Upper lobe of right lung (tissue), 1 donor: ENCODE data around the gene ARHGAP15. TPM values are rescaled to one million over a fixed set of nuclear protein-coding genes. Genes with fewer than 3 reads are reported as not detected.
A peak's percentile ranks its signal among the peaks of the same experiment; 100 is the strongest.

Experiments
- ATAC-seq: fragments of 200-7000 bp; cut with Tn5 transposase; one replicate; pipeline ENCODE4 v1.9.1; 2020; ENCODE audit warnings: mild to moderate bottlenecking, moderate library complexity
- DNase-seq: peaks from one replicate; pipeline ENCODE4 v3.0.0-alpha.2; 2020
- H3K27ac ChIP-seq: fragments of 200-600 bp; one replicate; pipeline ENCODE4 v1.8.0; 2022
- H3K27me3 ChIP-seq: fragments of 200-600 bp; one replicate; pipeline ENCODE4 v1.8.0; 2022; ENCODE audit warnings: mild to moderate bottlenecking
- H3K36me3 ChIP-seq: fragments of 200-600 bp; one replicate; pipeline ENCODE4 v1.8.0; 2022
- H3K4me1 ChIP-seq: fragments of 200-600 bp; one replicate; pipeline ENCODE4 v1.8.0; 2022
- H3K4me3 ChIP-seq: fragments of 200-600 bp; one replicate; pipeline ENCODE4 v1.8.0; 2022; ENCODE audit warnings: mild to moderate bottlenecking
- H3K9me3 ChIP-seq: fragments of 200-600 bp; one replicate; pipeline ENCODE4 v1.8.0; 2022
- intact Hi-C: fragments of 100-400 bp; cut with DNase I; formaldehyde crosslinking; loops from one replicate; pipeline ENCODE4 v1.11.0; 2022
- total RNA-seq: library from RNA; stranded (reverse); fragmentation: NEBNext Ultra II Directional; extraction: Animal tissue kit (Norgen Biotek cat#: 25700); gene quantifications from one replicate; pipeline ENCODE4 v1.2.1, GENCODE V29; 2021
- TF ChIP-seq, protein P1 (sequence below): fragments of 200-600 bp; IDR thresholded peaks from one replicate; pipeline ENCODE4 v1.8.0; 2022; ENCODE audit warnings: antibody characterized with exemption
- donor health status: DM: no; HTN: yes; CAD: no; lungs with severe emphysema.

ARHGAP15 gene
- total RNA-seq, 1 donor from 2014 or later, result 19.2 TPM

- no peaks in the 10 kb centered on the region for H3K36me3 ChIP-seq
- H3K4me3 ChIP-seq, result no peak overlapping the region
- H3K9me3 ChIP-seq, result no peaks in the 10 kb centered on the region
- no peaks in the 10 kb centered on the region for H3K27me3 ChIP-seq
- ATAC-seq (no peak), DNase-seq (no peak)
- H3K27ac ChIP-seq, result peak overlapping the region; percentile 48
- no peaks in the 10 kb centered on the region for H3K4me1 ChIP-seq
- TF ChIP-seq, protein P1, sequence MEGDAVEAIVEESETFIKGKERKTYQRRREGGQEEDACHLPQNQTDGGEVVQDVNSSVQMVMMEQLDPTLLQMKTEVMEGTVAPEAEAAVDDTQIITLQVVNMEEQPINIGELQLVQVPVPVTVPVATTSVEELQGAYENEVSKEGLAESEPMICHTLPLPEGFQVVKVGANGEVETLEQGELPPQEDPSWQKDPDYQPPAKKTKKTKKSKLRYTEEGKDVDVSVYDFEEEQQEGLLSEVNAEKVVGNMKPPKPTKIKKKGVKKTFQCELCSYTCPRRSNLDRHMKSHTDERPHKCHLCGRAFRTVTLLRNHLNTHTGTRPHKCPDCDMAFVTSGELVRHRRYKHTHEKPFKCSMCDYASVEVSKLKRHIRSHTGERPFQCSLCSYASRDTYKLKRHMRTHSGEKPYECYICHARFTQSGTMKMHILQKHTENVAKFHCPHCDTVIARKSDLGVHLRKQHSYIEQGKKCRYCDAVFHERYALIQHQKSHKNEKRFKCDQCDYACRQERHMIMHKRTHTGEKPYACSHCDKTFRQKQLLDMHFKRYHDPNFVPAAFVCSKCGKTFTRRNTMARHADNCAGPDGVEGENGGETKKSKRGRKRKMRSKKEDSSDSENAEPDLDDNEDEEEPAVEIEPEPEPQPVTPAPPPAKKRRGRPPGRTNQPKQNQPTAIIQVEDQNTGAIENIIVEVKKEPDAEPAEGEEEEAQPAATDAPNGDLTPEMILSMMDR, result no peak
- intact Hi-C loops, result no loop called here
These were observed 305.2 kb downstream of the ARHGAP15 start for GRCh38 chr2:143434445-143434844.

DNA sequence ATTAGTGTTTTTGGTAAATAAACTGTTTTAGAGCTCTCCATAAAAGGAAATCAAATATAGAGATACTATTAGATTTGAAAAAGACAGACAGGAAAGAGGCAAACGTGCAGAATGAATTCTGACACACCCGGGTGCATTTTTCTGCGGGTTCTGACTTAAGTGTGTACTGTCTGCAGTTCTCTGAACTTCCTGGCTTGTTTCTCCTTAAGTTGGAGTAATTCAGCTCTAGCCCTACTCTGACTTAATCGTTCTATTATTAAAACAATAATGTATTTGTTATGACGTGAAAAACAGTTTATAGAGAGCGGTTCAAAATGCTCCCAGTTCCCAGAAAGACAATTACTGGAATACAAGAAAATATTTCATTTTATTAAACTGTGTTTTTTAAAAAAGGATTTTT is 305.9 kb downstream of the ARHGAP15 start:
- H3K36me3 ChIP-seq, result no peaks in the 10 kb centered on the region
- H3K27ac ChIP-seq, result peak overlapping the region; percentile 48
- intact Hi-C loops, result no loop called here
- peak overlapping the region; percentile 3 for H3K4me3 ChIP-seq
- TF ChIP-seq, protein P1, result no peak
- H3K4me1 ChIP-seq, result no peaks in the 10 kb centered on the region
- DNase-seq (no peak), ATAC-seq (no peak)
- no peaks in the 10 kb centered on the region for H3K27me3 ChIP-seq
- H3K9me3 ChIP-seq, result no peaks in the 10 kb centered on the region

DNA sequence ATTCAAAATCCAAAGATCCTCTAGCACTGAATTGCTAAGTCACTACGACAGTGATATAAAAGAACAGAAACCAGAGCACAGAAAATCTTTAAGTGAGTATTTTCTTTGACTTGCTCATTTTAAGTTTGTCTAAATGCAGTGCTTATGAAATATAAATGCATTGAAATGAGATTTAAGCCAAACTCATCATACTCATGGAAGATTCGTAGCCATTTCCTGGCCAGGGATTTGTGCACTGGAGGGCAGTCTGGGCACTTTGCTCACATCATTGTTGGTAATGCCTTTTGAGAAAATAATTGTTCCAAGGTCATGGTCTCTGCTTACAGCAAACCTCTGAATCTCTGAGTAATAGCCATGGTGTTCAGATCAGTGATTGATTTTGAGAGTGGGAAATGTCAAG is 307.7 kb downstream of the ARHGAP15 start:
- H3K4me3 ChIP-seq, result peak overlapping the region; percentile 1
- H3K27ac ChIP-seq, result peak overlapping the region; percentile 5

GRCh38 chr2:143440411-143441012 is 311.3 kb downstream of the ARHGAP15 start:
- no peak for ATAC-seq
- TF ChIP-seq, protein P1, result no peak
- intact Hi-C loops, result no loop called here
- no peaks in the 10 kb centered on the region for H3K9me3 ChIP-seq
- no peaks in the 10 kb centered on the region for H3K36me3 ChIP-seq
- H3K4me1 ChIP-seq, result no peaks in the 10 kb centered on the region
- no peak overlapping the region for H3K4me3 ChIP-seq
- no peaks in the 10 kb centered on the region for H3K27me3 ChIP-seq
- H3K27ac ChIP-seq, result no peak overlapping the region
- no peak for DNase-seq

More for the DNA sequence above, 307.7 kb downstream of the ARHGAP15 start:
- intact Hi-C loops, result no loop called here
- no peaks in the 10 kb centered on the region for H3K9me3 ChIP-seq
- no peaks in the 10 kb centered on the region for H3K4me1 ChIP-seq
- no peaks in the 10 kb centered on the region for H3K27me3 ChIP-seq
- DNase-seq (no peak), ATAC-seq (no peak)
- TF ChIP-seq, protein P1, result no peak
- H3K36me3 ChIP-seq, result no peaks in the 10 kb centered on the region

GRCh38 chr2:143442193-143442592 is 313.0 kb downstream of the ARHGAP15 start:
- DNase-seq (no peak), ATAC-seq (peak; percentile 48)
- Histone ChIP-seq H3K4me1 (no peaks in the 10 kb centered on the region), H3K4me3 (no peak overlapping the region), H3K27ac (no peak overlapping the region), H3K36me3 (no peaks in the 10 kb centered on the region), H3K27me3 (no peaks in the 10 kb centered on the region), H3K9me3 (no peaks in the 10 kb centered on the region)
- TF ChIP-seq, protein P1, result no peak
- intact Hi-C loops, result no loop called here
